HG02763 (cell line): ENCODE results near the gene COA1.
A peak's percentile ranks its signal among the peaks of the same experiment; 100 is the strongest.
"Not testable (repeated sequence)": the region's sequence is repeated elsewhere in the genome, so short reads cannot be mapped to it uniquely, and the experiment has no call there.

Experiments used
- ATAC-seq: cut with Tn5 transposase; IDR thresholded peaks from one replicate; pipeline ENCODE4 v1.9.1; 2021; ENCODE audit warnings: mild to moderate bottlenecking, moderate library complexity; ENCODE audit not compliant: unreplicated experiment

The COA1 gene

GRCh38 chr7:43729214-43729923 lies at the start of gene COA1:
TSS of gene COA1 (minus strand) at chr7:43729523. CDS start at chr7:43648614, 80,909 bp downstream.
- peak; percentile 87 for ATAC-seq

- not testable (repeated sequence) for ATAC-seq
Observed at GRCh38 chr7:43778293-43779044, 49.1 kb upstream of the COA1 start.

GRCh38 chr7:43775255-43775654 lies 45.9 kb upstream of the COA1 start:
- ATAC-seq = not testable (repeated sequence)

- ATAC-seq = not testable (repeated sequence)
Observed at GRCh38 chr7:43773268-43773667, 43.9 kb upstream of the COA1 start.

DNA sequence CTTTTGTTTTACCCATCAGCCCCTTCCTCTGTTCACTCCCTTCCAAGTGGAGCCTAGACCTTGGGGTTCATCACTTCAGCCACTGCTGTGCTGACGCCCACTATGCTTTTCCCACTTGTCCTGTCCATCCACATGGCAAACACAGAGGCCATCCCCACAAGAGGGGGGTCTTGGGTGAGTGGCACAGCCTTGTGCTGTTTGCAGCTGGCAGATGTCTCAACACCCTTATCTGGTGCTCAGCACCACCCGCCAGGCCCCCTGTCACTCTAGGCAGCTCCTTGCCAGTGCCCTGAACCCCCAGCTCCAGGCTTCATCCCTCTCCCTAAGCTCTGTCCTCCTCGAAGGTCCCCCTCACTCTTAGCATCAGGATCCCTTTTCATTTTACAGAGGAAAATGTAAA lies 42.2 kb upstream of the COA1 start:
- ATAC-seq = no peak

GRCh38 chr7:43771128-43771527 lies 41.8 kb upstream of the COA1 start:
- ATAC-seq = no peak

DNA sequence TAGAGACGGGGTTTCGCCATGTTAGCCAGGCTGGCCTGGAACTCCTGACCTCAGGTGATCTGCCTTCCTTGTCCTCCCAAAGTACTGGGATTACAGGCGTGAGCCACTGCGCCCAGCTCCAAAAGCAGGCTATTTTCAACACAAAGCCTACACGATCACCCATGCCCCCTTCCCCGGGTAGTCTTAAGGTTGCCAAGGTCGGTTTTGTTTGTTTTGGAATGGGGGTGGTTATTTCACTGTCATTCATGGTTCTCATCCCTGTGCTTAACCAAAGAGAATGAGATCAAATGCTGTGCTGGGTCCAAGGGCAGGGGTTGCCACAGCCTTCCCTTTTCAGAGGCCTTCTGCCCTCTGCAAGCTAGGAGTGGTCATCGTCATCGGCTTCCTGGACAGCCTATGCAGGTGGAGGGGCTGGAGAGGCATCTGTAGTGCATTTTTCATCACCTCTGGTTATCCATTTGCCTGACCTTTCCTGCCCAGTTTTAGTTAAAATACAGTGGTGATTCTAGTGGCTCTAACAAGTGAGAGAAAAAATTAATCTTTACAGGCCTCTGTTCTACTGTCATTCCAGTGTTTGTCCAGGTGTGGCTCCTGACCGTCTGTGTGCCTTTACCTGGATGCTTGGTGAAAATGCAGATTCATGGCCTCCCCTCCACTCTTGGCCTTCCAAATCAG lies 40.6 kb upstream of the COA1 start:
- ATAC-seq = no peak

- ATAC-seq = no peak
Observed at GRCh38 chr7:43769281-43769680, 40.0 kb upstream of the COA1 start.

DNA sequence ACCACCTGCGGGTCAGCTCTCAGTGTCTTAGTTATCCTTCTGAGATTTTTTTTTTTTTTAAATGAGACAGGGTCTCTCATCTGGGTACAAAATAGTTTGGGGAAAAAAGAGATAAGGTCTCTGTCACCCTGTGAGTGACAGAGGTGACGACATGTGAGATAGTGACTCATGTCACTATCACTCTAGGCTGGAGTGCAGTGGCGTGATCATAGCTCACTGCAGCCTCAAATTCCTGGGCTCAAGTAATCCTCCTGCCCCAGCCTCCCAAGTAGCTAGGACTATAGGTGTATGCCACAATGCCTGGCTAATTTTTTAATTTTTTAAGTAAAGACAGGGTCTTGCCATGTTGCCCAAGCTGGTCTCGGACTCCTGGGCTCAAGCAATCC lies 39.6 kb upstream of the COA1 start:
- ATAC-seq = no peak

- ATAC-seq = no peak
Observed at GRCh38 chr7:43768201-43768886, 39.0 kb upstream of the COA1 start.

DNA sequence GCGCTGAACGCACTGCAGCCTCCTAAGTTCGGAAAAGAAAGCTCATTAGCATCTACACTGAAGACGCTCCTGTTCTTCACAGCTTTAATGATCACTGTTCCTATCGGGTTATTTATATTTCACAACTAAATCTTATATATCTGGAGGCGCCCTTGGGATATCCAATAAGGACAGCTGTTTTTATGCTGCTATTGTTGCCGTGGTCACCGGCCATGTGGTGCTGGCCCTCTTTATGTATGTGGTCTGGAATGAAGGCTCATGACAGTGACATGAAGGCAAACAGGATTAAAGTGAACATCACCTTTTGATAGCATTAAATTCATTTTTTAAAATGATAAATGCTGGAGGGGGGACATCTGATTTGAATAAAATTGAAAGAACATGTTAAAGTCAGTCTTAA lies 38.0 kb upstream of the COA1 start:
- ATAC-seq = no peak

GRCh38 chr7:43766564-43766963 lies 37.2 kb upstream of the COA1 start:
- ATAC-seq = no peak

DNA sequence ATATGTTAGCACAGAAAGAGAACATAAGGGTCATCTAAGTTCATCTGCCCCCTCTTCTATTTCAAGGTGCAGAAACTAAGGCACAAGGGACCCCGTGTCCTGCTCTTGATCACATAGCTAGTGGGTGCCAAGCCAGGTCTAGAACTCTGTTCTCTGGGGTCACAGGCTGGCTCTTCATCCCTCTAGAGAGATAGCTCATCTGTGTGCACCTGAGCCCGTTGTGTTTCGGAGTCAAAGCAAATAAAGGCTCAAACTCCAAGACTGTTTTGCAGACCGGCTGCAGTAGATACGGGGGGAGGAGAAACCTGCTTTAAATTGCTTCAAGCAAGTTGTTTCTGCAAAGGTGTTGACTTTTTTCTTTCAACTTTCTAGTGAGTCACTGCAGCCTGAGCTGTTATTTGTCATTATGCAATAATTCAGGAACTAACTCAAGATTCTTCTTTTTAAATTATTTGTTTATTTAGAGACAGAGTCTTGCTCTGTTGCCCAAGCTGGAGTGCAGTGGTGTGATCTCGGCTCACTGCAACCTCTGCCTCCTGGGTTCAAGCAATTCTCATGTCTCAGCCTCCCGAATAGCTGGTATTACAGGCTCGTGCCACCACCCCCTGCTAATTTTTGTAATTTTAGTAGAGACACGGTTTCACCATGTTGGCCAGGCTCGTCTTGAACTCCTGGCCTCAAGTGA lies 35.6 kb upstream of the COA1 start:
- ATAC-seq = no peak

- no peak for ATAC-seq
Observed at GRCh38 chr7:43764039-43764761, 34.9 kb upstream of the COA1 start.

DNA sequence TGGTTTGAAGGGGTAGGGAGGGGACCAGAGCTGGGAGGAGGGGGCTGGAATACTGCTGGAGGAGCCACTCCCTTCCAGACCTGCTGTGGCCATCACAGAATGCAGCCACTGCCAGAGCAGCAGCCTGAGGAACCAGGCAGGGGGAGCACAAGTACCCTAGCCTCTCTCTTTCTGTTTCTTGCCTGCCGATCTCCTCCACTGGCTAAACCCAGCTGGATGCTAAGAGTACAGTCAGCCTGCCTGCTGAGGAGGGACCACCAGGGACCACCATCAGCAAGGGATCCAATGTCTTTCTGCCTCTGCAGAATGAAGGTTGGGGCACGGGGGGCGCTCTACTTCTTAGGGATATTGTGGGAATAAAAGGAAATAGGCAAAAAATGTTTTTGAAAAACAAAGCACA lies 33.9 kb upstream of the COA1 start:
- ATAC-seq = no peak

DNA sequence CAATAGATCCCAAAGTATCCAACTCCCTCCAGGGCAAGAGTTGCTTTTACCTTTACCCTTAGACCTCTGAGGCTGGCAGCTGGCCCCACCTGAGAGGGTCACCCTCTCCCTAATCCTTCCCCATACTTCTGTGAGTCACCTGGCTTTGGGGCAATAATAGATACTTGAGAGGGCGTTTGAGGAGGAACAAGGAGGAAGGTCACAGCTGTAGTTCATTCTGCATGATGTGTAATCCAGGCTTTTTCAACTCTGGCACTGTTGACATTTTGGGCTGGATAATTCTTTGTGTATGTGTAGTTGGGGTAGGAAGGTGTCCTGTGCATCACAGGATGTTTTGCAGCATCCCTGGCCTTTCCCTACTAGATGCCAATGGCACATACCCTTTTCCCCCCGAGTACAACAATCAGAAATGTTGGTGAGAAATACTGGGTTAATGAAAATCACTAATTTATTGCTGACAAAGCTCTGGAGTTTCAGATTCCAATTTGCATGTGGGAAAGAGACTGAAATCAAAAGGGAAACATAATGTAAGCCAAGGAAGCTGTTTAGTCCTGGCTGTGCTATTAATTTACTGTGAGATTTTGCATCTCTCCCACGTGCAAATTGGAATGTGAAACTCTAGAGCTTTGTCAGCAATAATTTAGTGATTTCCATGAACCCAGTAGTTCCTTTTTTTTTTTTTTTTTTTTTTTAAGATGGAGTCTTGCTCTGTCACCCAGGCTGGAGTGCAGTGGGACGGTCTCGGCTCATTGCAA lies 32.8 kb upstream of the COA1 start:
- ATAC-seq = no peak

- ATAC-seq = no peak
Observed at GRCh38 chr7:43761382-43761781, 32.1 kb upstream of the COA1 start.

- no peak for ATAC-seq
Observed at GRCh38 chr7:43760861-43761260, 31.5 kb upstream of the COA1 start.
